COLO829 (cell line): ENCODE measurements around the gene C2orf78.
"Not testable (repeated sequence)": the region's sequence is repeated elsewhere in the genome, so short reads cannot be mapped to it uniquely, and the experiment has no call there.

Experiments used
- DNase-seq: peaks from one replicate; pipeline ENCODE4 v3.0.0; 2012; ENCODE audit warnings: low spot score

Gene C2orf78

GRCh38 chr2:73779467-73780236 is 4.3 kb upstream of the C2orf78 start, which contains the start of gene DUSP11:
Gene DUSP11 (minus strand): TSS chr2:73780103. CDS start chr2:73779974, 129 bp downstream.
- DNase-seq: peak; percentile 95

- no peak for DNase-seq
Observed at GRCh38 chr2:73780237-73780582, 3.8 kb upstream of the C2orf78 start.

- DNase-seq: not testable (repeated sequence)
Observed at GRCh38 chr2:73783402-73783801, 581 bp upstream of the C2orf78 start.

GRCh38 chr2:73811878-73812277 is 27.9 kb downstream of the C2orf78 start:
- DNase-seq: no peak

- no peak for DNase-seq
Observed at GRCh38 chr2:73812635-73813034, 28.7 kb downstream of the C2orf78 start.

- no peak for DNase-seq
Observed at GRCh38 chr2:73818296-73818695, 34.3 kb downstream of the C2orf78 start.

GRCh38 chr2:73821227-73821626 is 37.2 kb downstream of the C2orf78 start:
- no peak for DNase-seq

- DNase-seq: no peak
Observed at GRCh38 chr2:73821669-73822068, 37.7 kb downstream of the C2orf78 start.

GRCh38 chr2:73822276-73822675 is 38.3 kb downstream of the C2orf78 start:
- DNase-seq: no peak

- DNase-seq: no peak
Observed at GRCh38 chr2:73822991-73823390, 39.0 kb downstream of the C2orf78 start.

- no peak for DNase-seq
Observed at GRCh38 chr2:73823416-73823815, 39.4 kb downstream of the C2orf78 start.

GRCh38 chr2:73823916-73824523 is 40.0 kb downstream of the C2orf78 start:
- DNase-seq: peak; percentile 48

GRCh38 chr2:73825408-73825807 is 41.4 kb downstream of the C2orf78 start:
- no peak for DNase-seq

GRCh38 chr2:73827018-73827417 is 43.0 kb downstream of the C2orf78 start:
- DNase-seq: peak; percentile 36

- DNase-seq: no peak
Observed at GRCh38 chr2:73827660-73828388, 43.8 kb downstream of the C2orf78 start.

- DNase-seq: no peak
Observed at GRCh38 chr2:73828389-73828817, 44.4 kb downstream of the C2orf78 start.

GRCh38 chr2:73828818-73829570 is 45.0 kb downstream of the C2orf78 start, which contains the start of gene STAMBP:
Gene STAMBP (plus strand): TSS chr2:73828961. CDS start chr2:73830857, 1,896 bp downstream.
- peak; percentile 97 for DNase-seq

- DNase-seq: peak; percentile 64
Observed at GRCh38 chr2:73830871-73831401, 47.0 kb downstream of the C2orf78 start.

- DNase-seq: no peak
Observed at GRCh38 chr2:73832930-73833329, 48.9 kb downstream of the C2orf78 start.

GRCh38 chr2:73836141-73836943 is 52.4 kb downstream of the C2orf78 start:
- no peak for DNase-seq
